NCI-H526 (cell line): ENCODE measurements around the gene KCNQ5.

ENCODE experiments used
- DNase-seq, 2 experiments: peaks; one replicate each; lab custom pipeline; 2025; lab: John Stamatoyannopoulos, UW

Gene KCNQ5

GRCh38 chr6:72742001-72742673 lies 120.3 kb downstream of the KCNQ5 start:
- no peak for DNase-seq

GRCh38 chr6:72746276-72746675 lies 124.4 kb downstream of the KCNQ5 start:
- no peak for DNase-seq

GRCh38 chr6:72748759-72749158 lies 126.9 kb downstream of the KCNQ5 start:
- no peak for DNase-seq

GRCh38 chr6:72755752-72756151 lies 133.9 kb downstream of the KCNQ5 start:
- no peak for DNase-seq

GRCh38 chr6:72757048-72757447 lies 135.2 kb downstream of the KCNQ5 start:
- DNase-seq, result no peak

- no peak for DNase-seq
These were observed 136.1 kb downstream of the KCNQ5 start for GRCh38 chr6:72757926-72758325.

- no peak for DNase-seq
These were observed 137.0 kb downstream of the KCNQ5 start for GRCh38 chr6:72758901-72759300.

- no peak for DNase-seq
These were observed 138.4 kb downstream of the KCNQ5 start for GRCh38 chr6:72760114-72760793.

- no peak for DNase-seq
These were observed 139.9 kb downstream of the KCNQ5 start for GRCh38 chr6:72761761-72762160.

GRCh38 chr6:72769459-72770125 lies 147.7 kb downstream of the KCNQ5 start:
- no peak for DNase-seq

- DNase-seq, result no peak
These were observed 149.1 kb downstream of the KCNQ5 start for GRCh38 chr6:72770959-72771358.

- DNase-seq, result no peak
These were observed 154.6 kb downstream of the KCNQ5 start for GRCh38 chr6:72776456-72776855.

GRCh38 chr6:72781624-72782023 lies 159.8 kb downstream of the KCNQ5 start:
- no peak for DNase-seq

GRCh38 chr6:72783035-72783434 lies 161.2 kb downstream of the KCNQ5 start:
- DNase-seq, result no peak

GRCh38 chr6:72783666-72784065 lies 161.8 kb downstream of the KCNQ5 start:
- DNase-seq, result no peak

- no peak for DNase-seq
These were observed 162.2 kb downstream of the KCNQ5 start for GRCh38 chr6:72784071-72784470.

GRCh38 chr6:72784581-72784980 lies 162.7 kb downstream of the KCNQ5 start:
- no peak for DNase-seq

- no peak for DNase-seq
These were observed 165.6 kb downstream of the KCNQ5 start for GRCh38 chr6:72787391-72788031.

- DNase-seq, result no peak
These were observed 166.3 kb downstream of the KCNQ5 start for GRCh38 chr6:72788188-72788587.

GRCh38 chr6:72789145-72789544 lies 167.3 kb downstream of the KCNQ5 start:
- DNase-seq, result no peak

GRCh38 chr6:72792692-72793091 lies 170.8 kb downstream of the KCNQ5 start:
- no peak for DNase-seq

GRCh38 chr6:72793641-72794395 lies 172.0 kb downstream of the KCNQ5 start:
- no peak for DNase-seq
